B cell (primary cell): ENCODE measurements around the gene TRABD. TPM values are rescaled to one million over a fixed set of nuclear protein-coding genes. Genes with fewer than 3 reads are reported as not detected.

ENCODE experiments used
- ATAC-seq: fragments of 200-7000 bp; cut with Tn5 transposase; one replicate; pipeline ENCODE4 v1.10.0; 2021; ENCODE audit warnings: low read depth, mild to moderate bottlenecking, moderate number of reproducible peaks, moderate library complexity
- CTCF ChIA-PET: fragments of 350-600 bp; sonication (Branson Sonifier 250); formaldehyde crosslinking; loops from one replicate; lab custom pipeline; 2021; ENCODE audit warnings: antibody characterized with exemption, inconsistent platforms; lab: Charles Lee
- POLR2A ChIA-PET: fragments of 350-600 bp; sonication (Branson Sonifier 250); formaldehyde crosslinking; loops from one replicate; lab custom pipeline; 2021; ENCODE audit warnings: antibody characterized with exemption; lab: Charles Lee
- DNase-seq: peaks from one replicate; pipeline ENCODE4 v3.0.0; 2013
- H2AFZ ChIP-seq: 2 replicates; pipeline ENCODE4 v1.6.1; 2012; ENCODE audit warnings: mild to moderate bottlenecking, low read depth, low read length; ENCODE audit not compliant: insufficient read depth, poor library complexity, severe bottlenecking
- H3K27ac ChIP-seq, 2 donors: 1 replicate in 1 of 2; 2 replicates in 1 of 2; pipeline ENCODE4 v1.5.1; 2012 to 2013; ENCODE audit warnings: low read length in 2 of 2, mild to moderate bottlenecking in 2 of 2, moderate library complexity in 1 of 2
- H3K27me3 ChIP-seq, 4 experiments: fragments of 200-600 bp in 1 of 4; sonication (generic) in 1 of 4; replicated peaks in 1 of 4; 1 replicate in 2 of 4; 2 replicates in 2 of 4; pipeline versions ENCODE4 v1.6.1 to v1.7.0; 2013 to 2016; ENCODE audit warnings: low read length in 3 of 4, mild to moderate bottlenecking in 2 of 4, mixed read lengths in 1 of 4, moderate library complexity in 1 of 4; ENCODE audit not compliant: insufficient read depth in 4 of 4, control insufficient read depth in 3 of 4; ENCODE audit errors: control extremely low read depth in 1 of 4
- H3K36me3 ChIP-seq, 2 experiments: replicated peaks in 1 of 2; 1 replicate in 1 of 2; 2 replicates in 1 of 2; pipeline versions ENCODE4 v1.6.1 to v1.7.1; 2013; ENCODE audit warnings: low read length in 1 of 2; ENCODE audit not compliant: insufficient read depth in 2 of 2, control insufficient read depth in 1 of 2; ENCODE audit errors: control extremely low read depth in 1 of 2, extremely low read depth in 1 of 2
- H3K4me1 ChIP-seq, 2 donors: fragments of 200-600 bp in 1 of 2; sonication (generic) in 1 of 2; 1 replicate in 1 of 2; 2 replicates in 1 of 2; pipeline versions ENCODE4 v1.5.1 to v1.6.1; 2013 to 2017; ENCODE audit warnings: low read length in 2 of 2; ENCODE audit not compliant: control insufficient read depth in 2 of 2, insufficient read depth in 2 of 2
- H3K4me2 ChIP-seq: replicated peaks from 2 replicates; pipeline ENCODE3; 2012; ENCODE audit warnings: mild to moderate bottlenecking, low read depth, low read length; ENCODE audit not compliant: poor library complexity, severe bottlenecking
- H3K4me3 ChIP-seq, 5 experiments: fragments of 200-600 bp in 1 of 5; sonication (generic) in 1 of 5; 1 replicate in 3 of 5; 2 replicates in 2 of 5; pipeline versions ENCODE4 v1.5.1 to v1.7.0; 2011 to 2016; ENCODE audit warnings: low read length in 4 of 5, mild to moderate bottlenecking in 4 of 5, low read depth in 2 of 5, control low read depth in 1 of 5, moderate library complexity in 1 of 5; ENCODE audit not compliant: insufficient read depth in 1 of 5; ENCODE audit errors: control extremely low read depth in 1 of 5, extremely low read depth in 1 of 5
- H3K79me2 ChIP-seq: fragments of 200-600 bp; sonication (generic); one replicate; pipeline ENCODE4 v1.6.0; 2016; ENCODE audit warnings: low read length; ENCODE audit not compliant: control insufficient read depth, insufficient read depth
- H3K9ac ChIP-seq: fragments of 200-600 bp; sonication (generic); 2 replicates; pipeline ENCODE4 v1.6.1; 2017; ENCODE audit warnings: mild to moderate bottlenecking, low read length, moderate library complexity
- H3K9me3 ChIP-seq, 3 donors: one replicate each; pipeline versions ENCODE4 v1.6.1 to v1.7.1; 2013; ENCODE audit warnings: low read length in 2 of 3; ENCODE audit not compliant: control insufficient read depth in 2 of 3, insufficient read depth in 1 of 3; ENCODE audit errors: control extremely low read depth in 1 of 3
- H4K20me1 ChIP-seq: 2 replicates; pipeline ENCODE4 v1.6.0; 2012; ENCODE audit warnings: mild to moderate bottlenecking, low read length; ENCODE audit not compliant: insufficient read depth, control insufficient read depth, poor library complexity, severe bottlenecking
- H3K27ac Mint-ChIP-seq: one replicate; pipeline ENCODE4 v1.8.0; 2021; ENCODE audit warnings: mixed read lengths
- H3K27me3 Mint-ChIP-seq: one replicate; pipeline ENCODE4 v1.8.0; 2021; ENCODE audit warnings: mixed read lengths
- H3K4me1 Mint-ChIP-seq: one replicate; pipeline ENCODE4 v1.8.0; 2021; ENCODE audit warnings: mixed read lengths
- H3K4me3 Mint-ChIP-seq: one replicate; pipeline ENCODE4 v1.8.0; 2021; ENCODE audit warnings: mixed read lengths
- H3K9me3 Mint-ChIP-seq: one replicate; pipeline ENCODE4 v1.8.0; 2022; ENCODE audit warnings: mixed read lengths; ENCODE audit not compliant: insufficient read depth
- EZH2 ChIP-seq: IDR thresholded peaks from 2 replicates; pipeline ENCODE4 v1.6.1; 2012; ENCODE audit warnings: borderline replicate concordance, low read depth, mild to moderate bottlenecking, moderate library complexity, low read length; ENCODE audit not compliant: insufficient read depth, poor library complexity, severe bottlenecking
- WGBS: methylation state at CpG from one replicate; pipeline ENCODE4 v1.1.5; 2013; ENCODE audit warnings: missing lambda C conversion rate; ENCODE audit not compliant: insufficient coverage; 5-methylcytosine and 5-hydroxymethylcytosine counted together
- intact Hi-C: fragments of 100-400 bp; cut with micrococcal nuclease; formaldehyde crosslinking; loops from one replicate; pipeline ENCODE4 v1.10.0; 2022
- polyA plus RNA-seq: library from polyadenylated mRNA; depleted of rRNA; stranded (reverse); fragments of >200 nt; gene quantifications from 2 replicates; pipeline ENCODE4 v1.2.3, GENCODE V29; 2012
- total RNA-seq, 2 donors: library from RNA; stranded (reverse); fragments of 120-200 nt in 1 of 2; gene quantifications; 1 replicate in 1 of 2; 2 replicates in 1 of 2; pipeline versions ENCODE4 v1.2.3 to v1.2.4, GENCODE V29; 2013 to 2022
- TF ChIP-seq, protein P1 (sequence below): fragments of 200-600 bp; IDR thresholded peaks from one replicate; pipeline ENCODE4 v1.8.0; 2022; ENCODE audit warnings: antibody characterized with exemption, mild to moderate bottlenecking

The TRABD gene
- total and polyA plus RNA-seq, 2 donors (not counting 1 experiment from before 2014, with no cell fraction given): 164 to 200 TPM

DNA sequence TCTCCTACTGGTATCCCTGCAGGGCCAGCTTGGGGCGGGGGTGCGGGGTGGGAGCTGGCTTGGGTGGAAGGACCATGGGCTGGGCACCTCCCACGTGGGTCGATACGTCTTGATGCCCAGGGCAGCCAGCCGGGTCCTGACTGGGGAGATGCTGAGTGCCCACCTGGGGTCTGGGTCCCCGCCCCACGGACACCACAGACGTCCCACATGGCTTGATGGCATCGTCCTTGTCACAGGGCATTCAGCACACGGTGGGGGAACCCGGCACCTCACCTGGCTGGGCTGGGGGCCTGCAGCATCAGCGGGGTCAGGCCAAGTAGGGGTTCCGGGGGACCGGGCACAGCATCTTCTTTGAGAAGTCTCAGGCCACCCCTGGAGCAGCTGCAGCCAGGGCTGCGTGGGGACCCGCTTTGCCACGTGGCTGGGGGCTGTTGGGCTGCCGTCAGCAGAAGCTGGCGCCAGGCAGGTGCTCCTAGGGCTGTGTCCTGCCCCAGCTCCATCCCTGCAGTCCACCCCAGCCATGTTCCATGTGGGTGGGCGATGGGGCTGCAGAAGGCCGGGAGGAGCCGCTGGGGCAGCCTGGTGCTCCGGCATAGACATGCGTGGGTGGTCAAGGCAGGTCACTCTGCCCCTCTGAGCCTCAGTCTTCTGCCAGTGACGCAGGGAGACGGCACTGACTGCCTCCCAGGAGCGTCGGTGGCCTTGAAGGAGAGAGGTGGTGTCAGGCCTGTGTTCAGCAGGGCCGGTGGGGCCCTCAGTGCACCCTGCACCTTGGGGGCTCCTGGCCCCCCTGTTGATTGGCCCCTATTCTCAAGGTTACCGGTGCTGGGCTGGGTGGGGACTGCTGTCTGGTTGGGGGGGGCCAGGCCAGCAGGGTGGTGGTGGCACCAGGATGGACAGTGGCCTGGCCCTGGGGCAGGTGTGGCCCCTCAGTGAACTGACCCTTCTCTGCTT, 23.5 kb downstream of the TRABD start:
- Histone ChIP-seq H3K36me3 (peaks cover 3 to 45% of the 10 kb centered on the region in 2 experiments), H3K4me2 (no peak overlapping the region), H3K9ac (no peak overlapping the region), H4K20me1 (peaks cover 78% of the 10 kb centered on the region), H3K27me3 (no peaks in the 10 kb centered on the region), H3K9me3 (no peaks in the 10 kb centered on the region), H3K4me3 (no peak overlapping the region), H3K79me2 (peaks cover 40% of the 10 kb centered on the region), H3K4me1 (peaks cover 15 to 26% of the 10 kb centered on the region in 2 donors), H3K27ac (no peak overlapping the region), H2AFZ (no peak overlapping the region)
- CTCF ChIA-PET: interaction anchor here (0.6 to 5.2 kb wide), 9 partner anchors 15 to 405 kb away, joined by 3 to 75 read pairs (median 4); no protein-coding TSS in a partner anchor
- Mint-ChIP-seq H3K27me3 (no peaks in the 10 kb centered on the region), H3K27ac (peak overlapping the region; percentile 27), H3K9me3 (no peaks in the 10 kb centered on the region), H3K4me1 (peaks cover 35% of the 10 kb centered on the region), H3K4me3 (no peak overlapping the region)
- DNase-seq (no peak), ATAC-seq (peak; percentile 1)
- intact Hi-C loops: loop anchor here (1.0 to 10.0 kb wide), 4 partner anchors 18 to 444 kb away; no protein-coding TSS in a partner anchor
- WGBS: 82% methylated on average over 31 of the region's 31 CpGs
- TF ChIP-seq, protein P1, sequence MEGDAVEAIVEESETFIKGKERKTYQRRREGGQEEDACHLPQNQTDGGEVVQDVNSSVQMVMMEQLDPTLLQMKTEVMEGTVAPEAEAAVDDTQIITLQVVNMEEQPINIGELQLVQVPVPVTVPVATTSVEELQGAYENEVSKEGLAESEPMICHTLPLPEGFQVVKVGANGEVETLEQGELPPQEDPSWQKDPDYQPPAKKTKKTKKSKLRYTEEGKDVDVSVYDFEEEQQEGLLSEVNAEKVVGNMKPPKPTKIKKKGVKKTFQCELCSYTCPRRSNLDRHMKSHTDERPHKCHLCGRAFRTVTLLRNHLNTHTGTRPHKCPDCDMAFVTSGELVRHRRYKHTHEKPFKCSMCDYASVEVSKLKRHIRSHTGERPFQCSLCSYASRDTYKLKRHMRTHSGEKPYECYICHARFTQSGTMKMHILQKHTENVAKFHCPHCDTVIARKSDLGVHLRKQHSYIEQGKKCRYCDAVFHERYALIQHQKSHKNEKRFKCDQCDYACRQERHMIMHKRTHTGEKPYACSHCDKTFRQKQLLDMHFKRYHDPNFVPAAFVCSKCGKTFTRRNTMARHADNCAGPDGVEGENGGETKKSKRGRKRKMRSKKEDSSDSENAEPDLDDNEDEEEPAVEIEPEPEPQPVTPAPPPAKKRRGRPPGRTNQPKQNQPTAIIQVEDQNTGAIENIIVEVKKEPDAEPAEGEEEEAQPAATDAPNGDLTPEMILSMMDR: no peak
- no peak for TF ChIP-seq EZH2
- POLR2A ChIA-PET: interaction anchor here (0.7 to 4.5 kb wide), 3 partner anchors 18 to 60 kb away, joined by 3 to 43 read pairs (median 5); no protein-coding TSS in a partner anchor
